Activated T-helper 17 cell treated with anti-CD3 and anti-CD28 coated beads, Interleukin-2, amount 50 U/mL, for 72 hours (primary cell): Measurements from ENCODE around the gene ANTXR2. TPM values are rescaled to one million over a fixed set of nuclear protein-coding genes. Genes with fewer than 3 reads are reported as not detected.
"Not testable (repeated sequence)": the region's sequence is repeated elsewhere in the genome, so short reads cannot be mapped to it uniquely, and the experiment has no call there.

Experiments
- ATAC-seq: fragments of 150-1000 bp; cut with Tn5 transposase; replicated peaks from 2 replicates; pipeline ENCODE4 v1.10.0; 2021; ENCODE audit warnings: mild to moderate bottlenecking, moderate library complexity
- H3K27ac Mint-ChIP-seq: one replicate; pipeline ENCODE4 v1.8.0; 2022; ENCODE audit warnings: mixed read lengths
- H3K27me3 Mint-ChIP-seq: one replicate; pipeline ENCODE4 v1.8.0; 2022; ENCODE audit warnings: mixed read lengths
- H3K36me3 Mint-ChIP-seq: one replicate; pipeline ENCODE4 v1.8.0; 2022; ENCODE audit warnings: low read depth, mild to moderate bottlenecking, mixed read lengths
- H3K4me1 Mint-ChIP-seq: one replicate; pipeline ENCODE4 v1.8.0; 2022; ENCODE audit warnings: mixed read lengths
- H3K4me3 Mint-ChIP-seq: one replicate; pipeline ENCODE4 v1.8.0; 2022; ENCODE audit warnings: mild to moderate bottlenecking, mixed read lengths
- H3K9me3 Mint-ChIP-seq: one replicate; pipeline ENCODE4 v1.8.0; 2022; ENCODE audit warnings: mixed read lengths
- total RNA-seq, 2 donors: library from RNA; stranded (reverse); gene quantifications; one replicate each; pipeline ENCODE4 v1.2.3, GENCODE V29; 2022

The ANTXR2 gene
- total RNA-seq, 2 donors from 2014 or later = 27.4 to 52.5 TPM

- ATAC-seq = no peak
- Mint-ChIP-seq H3K4me1 (peaks cover 12% of the 10 kb centered on the region), H3K27me3 (no peaks in the 10 kb centered on the region), H3K9me3 (peaks cover 3% of the 10 kb centered on the region), H3K36me3 (peaks cover 55% of the 10 kb centered on the region), H3K4me3 (no peak overlapping the region), H3K27ac (no peak overlapping the region)
These were observed 168.7 kb downstream of the ANTXR2 start for GRCh38 chr4:79904331-79904730.

GRCh38 chr4:79900182-79900581 is 172.8 kb downstream of the ANTXR2 start:
- no peak overlapping the region for H3K4me3 Mint-ChIP-seq
- no peaks in the 10 kb centered on the region for H3K27me3 Mint-ChIP-seq
- no peaks in the 10 kb centered on the region for H3K4me1 Mint-ChIP-seq
- peaks cover 8% of the 10 kb centered on the region for H3K9me3 Mint-ChIP-seq
- ATAC-seq = no peak
- H3K27ac Mint-ChIP-seq = no peak overlapping the region
- peaks cover 14% of the 10 kb centered on the region for H3K36me3 Mint-ChIP-seq

- H3K27me3 Mint-ChIP-seq = no peaks in the 10 kb centered on the region
- H3K9me3 Mint-ChIP-seq = peaks cover 8% of the 10 kb centered on the region
- no peak overlapping the region for H3K4me3 Mint-ChIP-seq
- no peak for ATAC-seq
- no peaks in the 10 kb centered on the region for H3K4me1 Mint-ChIP-seq
- H3K27ac Mint-ChIP-seq = no peak overlapping the region
- H3K36me3 Mint-ChIP-seq = peaks cover 7% of the 10 kb centered on the region
These were observed 173.5 kb downstream of the ANTXR2 start for GRCh38 chr4:79899481-79899880.

GRCh38 chr4:79898055-79898454 is 175.0 kb downstream of the ANTXR2 start:
- H3K9me3 Mint-ChIP-seq = peaks cover 8% of the 10 kb centered on the region
- no peak for ATAC-seq
- no peaks in the 10 kb centered on the region for H3K36me3 Mint-ChIP-seq
- no peaks in the 10 kb centered on the region for H3K4me1 Mint-ChIP-seq
- no peaks in the 10 kb centered on the region for H3K27me3 Mint-ChIP-seq
- H3K27ac Mint-ChIP-seq = no peak overlapping the region
- H3K4me3 Mint-ChIP-seq = no peak overlapping the region

- H3K4me3 Mint-ChIP-seq = no peak overlapping the region
- H3K27ac Mint-ChIP-seq = no peak overlapping the region
- no peaks in the 10 kb centered on the region for H3K36me3 Mint-ChIP-seq
- peaks cover 8% of the 10 kb centered on the region for H3K9me3 Mint-ChIP-seq
- no peaks in the 10 kb centered on the region for H3K27me3 Mint-ChIP-seq
- no peak for ATAC-seq
- no peaks in the 10 kb centered on the region for H3K4me1 Mint-ChIP-seq
These were observed 175.9 kb downstream of the ANTXR2 start for GRCh38 chr4:79897174-79897573.

- Mint-ChIP-seq H3K27ac (no peak overlapping the region), H3K36me3 (no peaks in the 10 kb centered on the region), H3K4me3 (no peak overlapping the region), H3K4me1 (no peaks in the 10 kb centered on the region), H3K9me3 (peaks cover 8% of the 10 kb centered on the region), H3K27me3 (no peaks in the 10 kb centered on the region)
- ATAC-seq = no peak
These were observed 179.6 kb downstream of the ANTXR2 start for GRCh38 chr4:79893456-79893855.

GRCh38 chr4:79889026-79889425 is 184.0 kb downstream of the ANTXR2 start:
- H3K27me3 Mint-ChIP-seq, H3K4me3 Mint-ChIP-seq, ATAC-seq, H3K4me1 Mint-ChIP-seq, H3K9me3 Mint-ChIP-seq, H3K27ac Mint-ChIP-seq, H3K36me3 Mint-ChIP-seq: not testable (repeated sequence)

- no peak for ATAC-seq
- no peaks in the 10 kb centered on the region for H3K27me3 Mint-ChIP-seq
- no peak overlapping the region for H3K4me3 Mint-ChIP-seq
- no peaks in the 10 kb centered on the region for H3K4me1 Mint-ChIP-seq
- no peaks in the 10 kb centered on the region for H3K9me3 Mint-ChIP-seq
- H3K36me3 Mint-ChIP-seq = no peaks in the 10 kb centered on the region
- H3K27ac Mint-ChIP-seq = no peak overlapping the region
These were observed 186.5 kb downstream of the ANTXR2 start for GRCh38 chr4:79886557-79886956.

- no peaks in the 10 kb centered on the region for H3K36me3 Mint-ChIP-seq
- H3K27ac Mint-ChIP-seq = no peak overlapping the region
- no peaks in the 10 kb centered on the region for H3K9me3 Mint-ChIP-seq
- H3K27me3 Mint-ChIP-seq = no peaks in the 10 kb centered on the region
- no peak for ATAC-seq
- no peaks in the 10 kb centered on the region for H3K4me1 Mint-ChIP-seq
- H3K4me3 Mint-ChIP-seq = no peak overlapping the region
These were observed 187.0 kb downstream of the ANTXR2 start for GRCh38 chr4:79886021-79886420.

- H3K27me3 Mint-ChIP-seq = peaks cover 1% of the 10 kb centered on the region
- no peak for ATAC-seq
- no peak overlapping the region for H3K27ac Mint-ChIP-seq
- H3K9me3 Mint-ChIP-seq = peaks cover 3% of the 10 kb centered on the region
- no peaks in the 10 kb centered on the region for H3K4me1 Mint-ChIP-seq
- H3K4me3 Mint-ChIP-seq = no peak overlapping the region
- no peaks in the 10 kb centered on the region for H3K36me3 Mint-ChIP-seq
These were observed 189.7 kb downstream of the ANTXR2 start for GRCh38 chr4:79883290-79883689.

- ATAC-seq = no peak
- H3K36me3 Mint-ChIP-seq = no peaks in the 10 kb centered on the region
These were observed 190.2 kb downstream of the ANTXR2 start for GRCh38 chr4:79882806-79883205.

GRCh38 chr4:79881407-79881806 is 191.6 kb downstream of the ANTXR2 start:
- no peak for ATAC-seq
- H3K36me3 Mint-ChIP-seq = no peaks in the 10 kb centered on the region
- no peak overlapping the region for H3K4me3 Mint-ChIP-seq
- peaks cover 9% of the 10 kb centered on the region for H3K9me3 Mint-ChIP-seq
- H3K27me3 Mint-ChIP-seq = peaks cover 7% of the 10 kb centered on the region
- H3K4me1 Mint-ChIP-seq = no peaks in the 10 kb centered on the region
- no peak overlapping the region for H3K27ac Mint-ChIP-seq

More at GRCh38 chr4:79882806-79883205, 190.2 kb downstream of the ANTXR2 start:
- no peak overlapping the region for H3K4me3 Mint-ChIP-seq
- H3K4me1 Mint-ChIP-seq = no peaks in the 10 kb centered on the region
- no peak overlapping the region for H3K27ac Mint-ChIP-seq
- peaks cover 8% of the 10 kb centered on the region for H3K9me3 Mint-ChIP-seq
- H3K27me3 Mint-ChIP-seq = peaks cover 6% of the 10 kb centered on the region

GRCh38 chr4:79877511-79877910 is 195.5 kb downstream of the ANTXR2 start:
- Mint-ChIP-seq H3K4me1 (no peaks in the 10 kb centered on the region), H3K9me3 (peaks cover 9% of the 10 kb centered on the region), H3K27ac (no peak overlapping the region), H3K27me3 (peaks cover 7% of the 10 kb centered on the region), H3K36me3 (no peaks in the 10 kb centered on the region), H3K4me3 (no peak overlapping the region)
- ATAC-seq = no peak

GRCh38 chr4:79875344-79875899 is 197.6 kb downstream of the ANTXR2 start:
- Mint-ChIP-seq H3K36me3 (no peaks in the 10 kb centered on the region), H3K27me3 (peaks cover 7% of the 10 kb centered on the region), H3K27ac (no peak overlapping the region), H3K4me3 (no peak overlapping the region), H3K9me3 (peaks cover 9% of the 10 kb centered on the region), H3K4me1 (no peaks in the 10 kb centered on the region)
- ATAC-seq = no peak

GRCh38 chr4:79874197-79874596 is 198.8 kb downstream of the ANTXR2 start:
- no peak for ATAC-seq
- Mint-ChIP-seq H3K36me3 (no peaks in the 10 kb centered on the region), H3K4me1 (no peaks in the 10 kb centered on the region)

GRCh38 chr4:79872738-79873137 is 200.3 kb downstream of the ANTXR2 start:
- peaks cover under 1% of the 10 kb centered on the region for H3K9me3 Mint-ChIP-seq
- peaks cover 4% of the 10 kb centered on the region for H3K27me3 Mint-ChIP-seq
- H3K27ac Mint-ChIP-seq = no peak overlapping the region
- no peak for ATAC-seq
- no peak overlapping the region for H3K4me3 Mint-ChIP-seq
- no peaks in the 10 kb centered on the region for H3K36me3 Mint-ChIP-seq
- H3K4me1 Mint-ChIP-seq = no peaks in the 10 kb centered on the region

More at GRCh38 chr4:79874197-79874596, 198.8 kb downstream of the ANTXR2 start:
- no peak overlapping the region for H3K27ac Mint-ChIP-seq
- H3K4me3 Mint-ChIP-seq = no peak overlapping the region
- H3K9me3 Mint-ChIP-seq = peaks cover 9% of the 10 kb centered on the region
- H3K27me3 Mint-ChIP-seq = peaks cover 11% of the 10 kb centered on the region
